GM18505 (cell line): ENCODE results near the gene ADGRB2.

Source experiments
- ATAC-seq: cut with Tn5 transposase; IDR thresholded peaks from one replicate; pipeline ENCODE4 v1.9.1; 2021; ENCODE audit not compliant: unreplicated experiment
- POLR2A ChIP-seq: IDR thresholded peaks from 4 replicates; pipeline ENCODE4 v1.6.1; 2011; ENCODE audit warnings: borderline replicate concordance; ENCODE audit not compliant: insufficient read depth, insufficient read length; ENCODE audit errors: extremely low read depth

ADGRB2 gene

GRCh38 chr1:31799895-31800673 is 35.9 kb upstream of the ADGRB2 start:
- ATAC-seq, result no peak

GRCh38 chr1:31799196-31799894 is 35.2 kb upstream of the ADGRB2 start:
- ATAC-seq, result no peak
- no peak for TF ChIP-seq POLR2A

More at GRCh38 chr1:31799895-31800673, 35.9 kb upstream of the ADGRB2 start:
- no peak for TF ChIP-seq POLR2A

GRCh38 chr1:31798433-31799195 is 34.5 kb upstream of the ADGRB2 start:
- ATAC-seq, result no peak
- TF ChIP-seq POLR2A, result no peak

GRCh38 chr1:31798086-31798432 is 33.9 kb upstream of the ADGRB2 start:
- ATAC-seq, result no peak
- no peak for TF ChIP-seq POLR2A

GRCh38 chr1:31797216-31797615 is 33.1 kb upstream of the ADGRB2 start:
- TF ChIP-seq POLR2A, result no peak
- no peak for ATAC-seq

- no peak for TF ChIP-seq POLR2A
- ATAC-seq, result no peak
These were observed 32.6 kb upstream of the ADGRB2 start for GRCh38 chr1:31796707-31797106.

- ATAC-seq, result no peak
- no peak for TF ChIP-seq POLR2A
These were observed 31.9 kb upstream of the ADGRB2 start for GRCh38 chr1:31795801-31796621.

GRCh38 chr1:31795096-31795675 is 31.0 kb upstream of the ADGRB2 start:
- no peak for ATAC-seq
- TF ChIP-seq POLR2A, result no peak

- TF ChIP-seq POLR2A, result no peak
- ATAC-seq, result no peak
These were observed 29.6 kb upstream of the ADGRB2 start for GRCh38 chr1:31793586-31794285.

- no peak for TF ChIP-seq POLR2A
- ATAC-seq, result no peak
These were observed 28.9 kb upstream of the ADGRB2 start for GRCh38 chr1:31793086-31793485.

- no peak for ATAC-seq
- no peak for TF ChIP-seq POLR2A
These were observed 28.4 kb upstream of the ADGRB2 start for GRCh38 chr1:31792541-31792940.

- TF ChIP-seq POLR2A, result no peak
These were observed 28.0 kb upstream of the ADGRB2 start for GRCh38 chr1:31792116-31792515.

More at GRCh38 chr1:31792116-31792515, 28.0 kb upstream of the ADGRB2 start:
- no peak for ATAC-seq
